GM21367 (cell line): ENCODE measurements around the gene MACROD1.

Experiments used
- ATAC-seq: cut with Tn5 transposase; IDR thresholded peaks from one replicate; pipeline ENCODE4 v1.9.1; 2021; ENCODE audit not compliant: unreplicated experiment

Gene MACROD1

GRCh38 chr11:64039012-64039665, 126.8 kb downstream of the MACROD1 start:
- ATAC-seq: no peak

- no peak for ATAC-seq
Observed at GRCh38 chr11:64038500-64038899, 127.4 kb downstream of the MACROD1 start.

- no peak for ATAC-seq
Observed at GRCh38 chr11:64037027-64037634, 128.8 kb downstream of the MACROD1 start.

GRCh38 chr11:64036087-64037026, 129.6 kb downstream of the MACROD1 start:
- no peak for ATAC-seq

GRCh38 chr11:64035576-64035975, 130.3 kb downstream of the MACROD1 start, which contains the start of gene FLRT1:
TSS of gene FLRT1 (plus strand) at chr11:64035931. CDS start at chr11:64116268, 80,337 bp downstream.
- no peak for ATAC-seq

GRCh38 chr11:64035081-64035524, 130.8 kb downstream of the MACROD1 start:
- no peak for ATAC-seq

GRCh38 chr11:64034411-64034811, 131.5 kb downstream of the MACROD1 start:
- no peak for ATAC-seq

- no peak for ATAC-seq
Observed at GRCh38 chr11:64032050-64032449, 133.9 kb downstream of the MACROD1 start.

GRCh38 chr11:64031001-64031400, 134.9 kb downstream of the MACROD1 start:
- no peak for ATAC-seq

GRCh38 chr11:64029773-64030172, 136.1 kb downstream of the MACROD1 start:
- no peak for ATAC-seq

GRCh38 chr11:64028398-64029115, 137.4 kb downstream of the MACROD1 start:
- no peak for ATAC-seq

- no peak for ATAC-seq
Observed at GRCh38 chr11:64027651-64028397, 138.1 kb downstream of the MACROD1 start.

GRCh38 chr11:64026575-64027205, 139.2 kb downstream of the MACROD1 start:
- no peak for ATAC-seq

- no peak for ATAC-seq
Observed at GRCh38 chr11:64025205-64025604, 140.7 kb downstream of the MACROD1 start.

- no peak for ATAC-seq
Observed at GRCh38 chr11:64023712-64024710, 141.9 kb downstream of the MACROD1 start.

GRCh38 chr11:64022125-64022784, 143.7 kb downstream of the MACROD1 start:
- ATAC-seq: no peak

- ATAC-seq: no peak
Observed at GRCh38 chr11:64021757-64022093, 144.2 kb downstream of the MACROD1 start.
